ENCODE data around the gene SECTM1.

GRCh38 chr17:82322526-82323453, 10.8 kb downstream of the SECTM1 start:
- TF ChIP-seq CTCF (conservative IDR thresholded peaks at IDR 0.05 in 1 of 2, IDR thresholded peaks at IDR 0.05 in 1 of 2; ENCODE audit: extremely low read depth in 1 of 2, insufficient read depth in 1 of 2, low read depth in 1 of 2, low read length in 2 of 2), result no peak
- TF ChIP-seq EZH2 (IDR thresholded peaks at IDR 0.05; ENCODE audit: borderline replicate concordance, low read length), result no peak

All from mammary epithelial cell (primary cell).